Stimulated activated CD4-positive, alpha-beta T cell treated with anti-CD3 and anti-CD28 coated beads, Interleukin-1b, Interleukin-23, amount 100 ng/mL, for 1 hour (primary cell): ENCODE measurements around the gene MTFR1L.

Source experiments
- DNase-seq, 2 donors: peaks; one replicate each; pipeline ENCODE4 v3.0.0-alpha.2; 2020; ENCODE audit warnings: low read depth in 2 of 2

The MTFR1L gene

DNA sequence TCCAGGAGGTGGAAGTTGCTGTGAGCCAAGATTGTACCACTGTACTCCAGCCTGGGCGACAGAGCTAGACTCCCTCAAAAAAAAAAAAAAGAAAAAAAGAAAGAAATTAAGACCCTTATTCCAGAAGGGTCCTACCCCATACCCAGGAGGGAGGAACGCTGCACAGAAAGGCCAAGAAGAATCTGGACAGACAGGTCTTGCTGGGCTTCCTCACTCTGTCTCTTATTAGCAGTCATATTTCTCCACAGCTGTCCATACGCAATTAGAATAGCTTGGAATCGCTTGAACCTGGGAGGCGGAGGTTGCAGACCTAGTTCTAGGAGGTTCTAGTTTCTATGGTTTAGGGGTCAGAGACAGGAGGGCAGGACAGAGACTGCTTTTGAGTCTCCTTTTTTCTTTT, 58.9 kb downstream of the MTFR1L start:
- DNase-seq, result no peak

DNA sequence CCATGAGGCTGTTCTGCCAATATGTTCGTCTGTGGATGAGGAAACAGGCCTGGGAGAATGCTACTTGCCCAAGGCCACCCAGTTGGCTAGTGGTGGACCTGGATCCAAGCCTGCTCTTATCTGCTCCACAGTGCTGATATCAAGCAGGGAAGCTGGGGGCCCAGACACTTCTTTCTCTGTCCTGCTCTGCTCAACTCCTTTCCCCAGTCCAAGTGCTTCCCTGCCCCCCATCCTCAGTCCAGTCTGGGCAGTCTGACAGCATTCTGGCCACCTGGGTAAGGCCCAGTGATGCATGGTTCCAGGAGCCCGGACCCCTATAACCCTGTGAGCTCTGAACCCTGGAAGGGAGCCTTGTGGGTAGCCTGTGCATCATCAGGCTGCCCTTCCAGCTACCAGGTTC, 59.9 kb downstream of the MTFR1L start:
- no peak for DNase-seq

- no peak for DNase-seq
Observed at GRCh38 chr1:25880518-25880917, 60.8 kb downstream of the MTFR1L start.

- no peak for DNase-seq
Observed at GRCh38 chr1:25881266-25881665, 61.5 kb downstream of the MTFR1L start.
